IPS DF 19.7 (cell line): ENCODE data around the gene CCDC85C.

Experiments
- DNase-seq: peaks from one replicate; pipeline ENCODE4 v3.0.0-alpha.2; 2013; ENCODE audit warnings: low read depth, low spot score

CCDC85C gene

DNA sequence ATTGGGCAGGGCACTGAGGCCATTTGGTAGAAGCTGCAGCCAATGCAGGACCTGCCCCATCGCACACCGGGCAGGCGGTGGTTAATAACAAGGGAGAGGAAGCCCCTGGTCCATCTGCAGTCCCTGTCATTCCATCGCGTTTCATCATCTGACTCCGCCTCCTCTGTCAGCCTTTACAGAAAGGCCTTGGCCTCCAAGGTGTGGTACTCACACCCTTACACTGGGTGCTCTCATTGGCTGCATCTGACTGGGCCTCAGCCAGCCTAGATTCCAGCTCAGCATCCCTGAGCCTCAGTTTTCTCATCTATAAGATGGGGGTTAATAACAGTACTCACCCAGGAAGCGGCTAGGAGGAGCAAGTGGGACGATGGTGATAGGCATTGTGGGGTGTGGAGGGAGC is 26.2 kb upstream of the CCDC85C start:
- DNase-seq, result no peak

DNA sequence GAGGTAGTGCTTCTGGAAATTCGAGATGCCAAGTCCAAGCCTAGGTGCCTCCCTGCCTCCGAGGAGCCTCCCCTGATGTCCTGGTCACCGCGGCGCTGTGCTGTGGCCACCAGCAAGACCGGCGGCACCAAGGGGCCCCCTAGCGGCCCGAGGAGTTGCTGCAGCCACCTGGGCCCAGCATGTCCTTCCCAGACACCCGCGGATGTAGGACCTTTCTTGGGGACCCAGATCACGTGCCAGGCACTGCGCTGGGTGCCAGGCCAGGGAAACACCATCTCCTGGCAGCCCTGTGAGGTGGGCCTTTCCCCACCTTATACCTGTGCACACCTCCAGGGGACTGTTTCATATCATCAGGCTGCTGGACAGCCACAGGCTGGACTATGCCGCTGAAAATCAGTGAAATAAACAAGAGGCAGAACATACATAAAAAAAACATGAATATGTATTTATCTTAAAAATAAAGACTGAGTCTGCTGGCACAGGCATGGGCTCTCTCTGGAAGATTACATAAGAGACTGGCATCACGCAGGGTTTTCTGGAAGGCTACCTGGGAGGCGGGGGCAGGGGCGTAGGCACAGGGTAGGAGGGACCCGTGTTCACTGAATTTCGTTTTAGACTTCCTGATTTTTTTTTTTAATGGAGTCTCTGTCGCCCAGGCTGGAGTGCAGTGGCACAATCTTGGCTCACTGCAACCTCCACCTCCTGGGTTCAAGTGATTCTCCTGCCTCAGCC is 25.0 kb upstream of the CCDC85C start:
- DNase-seq, result peak; percentile 38

DNA sequence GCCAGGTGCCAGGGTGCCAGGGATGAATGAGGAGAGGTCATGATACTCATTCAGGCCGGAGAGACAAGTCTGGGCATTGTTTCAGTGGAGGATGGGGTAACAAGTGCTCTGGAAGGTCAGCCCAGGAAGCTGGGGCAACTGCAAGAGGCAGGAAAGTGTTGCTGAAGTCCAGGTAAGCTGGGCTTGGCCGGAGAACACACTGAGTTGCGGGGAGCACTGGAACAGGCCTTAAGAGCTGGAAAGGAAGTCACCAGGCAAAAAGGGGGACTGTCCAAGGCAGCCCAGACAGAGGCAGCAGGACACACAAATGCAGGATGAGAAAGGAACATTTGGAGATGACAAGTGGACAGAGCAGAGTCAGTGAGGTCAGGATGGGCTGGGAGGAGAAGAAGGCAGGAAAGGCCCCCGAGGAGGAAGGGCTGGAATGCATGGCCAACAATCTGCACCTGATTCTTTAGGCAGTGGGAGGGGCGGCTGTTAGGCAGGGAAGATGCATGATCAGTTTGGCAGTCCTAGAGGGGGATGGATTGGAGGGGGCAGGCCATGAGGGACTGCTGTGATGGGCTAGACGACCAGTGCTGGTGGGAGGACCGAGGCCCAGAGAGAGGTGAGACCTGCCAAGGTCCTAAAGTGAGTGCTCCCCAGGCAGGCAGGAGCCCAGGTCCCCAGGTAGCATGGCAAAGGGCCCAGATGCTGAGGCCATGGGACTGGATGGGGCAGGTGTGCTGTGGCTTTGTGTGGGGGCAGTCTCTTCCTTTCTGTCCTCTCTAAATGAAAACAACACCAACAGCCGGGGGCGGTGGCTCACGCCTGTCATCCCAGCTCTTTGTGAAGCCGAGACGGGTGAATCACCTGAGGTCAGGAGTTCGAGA is 23.7 kb upstream of the CCDC85C start:
- no peak for DNase-seq

DNA sequence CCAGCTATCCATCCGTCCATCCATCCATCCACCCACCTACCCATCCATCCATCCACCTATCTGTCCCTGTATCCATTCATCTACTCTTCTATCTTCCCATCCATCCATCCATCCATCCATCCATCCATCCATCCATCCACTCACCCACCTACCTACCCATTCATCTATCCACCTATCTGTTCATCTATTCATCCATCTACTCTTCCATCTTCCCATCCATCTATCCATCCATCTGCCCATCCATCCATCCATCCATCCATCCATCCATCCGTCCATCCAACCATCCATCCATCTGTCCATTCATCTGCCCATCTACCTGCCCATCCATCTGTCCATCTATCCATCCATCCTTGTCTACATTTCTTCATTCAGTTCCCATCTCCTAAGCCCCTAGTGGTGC is 23.1 kb upstream of the CCDC85C start:
- DNase-seq, result no peak

DNA sequence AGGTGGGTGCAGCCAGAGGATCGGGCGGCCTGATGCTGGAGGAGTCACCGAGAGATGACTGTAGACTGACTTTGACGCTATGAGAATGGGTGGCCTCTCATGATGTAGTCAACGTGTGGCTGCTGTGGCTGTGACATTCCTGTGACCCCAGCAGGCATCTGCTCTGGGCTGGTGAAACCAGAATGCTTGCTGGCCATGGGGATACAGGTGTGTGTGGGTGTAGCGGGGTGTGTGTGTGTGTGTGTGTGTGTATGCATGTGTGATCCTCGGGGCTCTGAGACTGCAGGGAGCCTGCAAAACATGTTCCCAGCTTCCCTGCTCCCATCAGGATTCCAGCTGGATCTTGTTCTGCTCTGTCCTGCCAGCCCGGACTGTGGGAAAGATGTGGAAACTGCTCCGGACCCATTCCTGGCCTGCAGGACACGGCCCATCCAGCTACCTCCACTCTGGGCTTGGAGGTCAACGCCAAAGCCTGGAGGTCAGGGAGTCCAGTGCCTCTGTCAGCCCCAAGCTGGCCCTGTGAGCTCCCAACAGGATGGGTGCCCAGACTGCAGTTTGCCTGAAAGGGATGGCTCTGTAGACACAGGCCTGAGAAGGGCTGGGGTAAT is 22.1 kb upstream of the CCDC85C start:
- DNase-seq, result no peak

DNA sequence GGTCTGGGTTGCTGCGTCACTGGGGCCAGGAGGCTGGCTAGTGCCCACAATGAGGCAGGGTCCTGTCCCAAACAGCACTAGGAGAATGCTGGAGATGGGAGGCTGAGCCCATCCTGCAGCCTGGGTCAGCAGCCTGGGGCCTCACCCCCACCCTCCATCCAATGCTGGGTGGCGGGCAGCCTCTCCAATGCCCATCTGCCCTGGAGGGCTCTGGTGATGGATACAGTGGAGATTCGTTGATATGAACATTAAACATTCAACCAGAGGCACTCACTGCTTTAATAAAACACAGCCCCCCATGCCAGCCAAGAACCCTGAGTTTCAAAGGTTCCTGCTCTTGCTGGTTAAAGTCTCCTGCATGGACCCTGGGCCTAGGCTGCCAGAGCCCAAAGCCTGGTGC is 21.5 kb upstream of the CCDC85C start:
- DNase-seq, result no peak

DNA sequence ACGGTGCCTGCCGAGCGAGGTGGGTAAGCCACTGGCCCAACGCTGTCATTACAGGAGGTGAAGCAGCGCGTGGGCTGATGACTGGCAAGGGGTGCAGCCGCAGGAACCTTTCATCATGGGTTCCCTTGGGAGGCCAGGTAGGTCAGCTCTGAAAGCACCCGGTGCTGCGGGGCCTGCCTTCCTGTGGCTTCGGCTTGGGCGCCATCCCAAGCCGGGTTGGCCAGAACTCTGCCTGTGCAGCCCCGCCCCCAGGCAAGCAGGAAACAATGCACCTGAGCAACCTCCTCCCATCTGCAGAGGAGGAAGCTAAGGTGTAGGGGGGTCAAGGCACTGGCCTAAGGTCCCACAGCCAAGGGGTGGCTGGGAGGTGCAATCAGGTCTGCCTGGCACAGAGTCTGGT is 21.0 kb upstream of the CCDC85C start:
- DNase-seq, result no peak

DNA sequence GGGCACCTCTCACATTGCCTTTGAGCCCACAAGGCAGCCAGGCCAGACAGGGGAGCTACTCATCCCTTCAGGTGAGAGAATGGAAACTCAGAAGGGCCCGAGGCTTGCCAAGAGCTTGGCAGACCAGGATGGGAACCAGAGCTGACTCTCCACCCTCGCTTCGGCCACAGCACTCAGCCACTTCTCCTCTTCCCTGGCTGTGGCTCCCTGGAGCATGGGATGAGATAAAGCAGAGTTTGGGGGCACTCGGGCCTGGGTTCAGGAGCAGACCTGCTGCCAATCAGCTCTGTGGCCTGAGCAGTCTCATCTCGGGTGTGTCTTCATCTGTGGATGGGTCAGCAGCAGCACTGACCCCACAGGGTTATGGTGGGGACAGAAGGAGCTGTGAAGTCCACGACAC is 20.0 kb upstream of the CCDC85C start:
- DNase-seq, result no peak

DNA sequence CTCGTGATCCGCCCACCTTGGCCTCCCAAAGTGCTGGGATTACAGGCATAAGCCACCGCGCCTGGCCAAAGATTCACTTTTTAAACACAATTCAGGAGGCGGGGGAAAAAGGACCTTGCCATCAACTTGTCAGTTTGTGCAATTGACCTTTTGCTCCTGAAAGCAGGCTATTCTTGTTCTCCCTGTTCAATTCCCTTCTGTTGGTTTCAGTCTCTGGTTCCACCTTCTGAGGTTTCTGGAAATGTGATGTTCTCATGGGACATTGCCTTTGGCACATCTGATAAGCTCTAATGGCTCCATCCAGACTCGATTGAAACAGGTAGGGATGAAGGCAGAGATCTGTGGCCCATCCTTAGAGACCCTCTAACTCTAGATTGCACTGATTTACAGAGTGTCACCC is 17.9 kb upstream of the CCDC85C start:
- DNase-seq, result no peak

DNA sequence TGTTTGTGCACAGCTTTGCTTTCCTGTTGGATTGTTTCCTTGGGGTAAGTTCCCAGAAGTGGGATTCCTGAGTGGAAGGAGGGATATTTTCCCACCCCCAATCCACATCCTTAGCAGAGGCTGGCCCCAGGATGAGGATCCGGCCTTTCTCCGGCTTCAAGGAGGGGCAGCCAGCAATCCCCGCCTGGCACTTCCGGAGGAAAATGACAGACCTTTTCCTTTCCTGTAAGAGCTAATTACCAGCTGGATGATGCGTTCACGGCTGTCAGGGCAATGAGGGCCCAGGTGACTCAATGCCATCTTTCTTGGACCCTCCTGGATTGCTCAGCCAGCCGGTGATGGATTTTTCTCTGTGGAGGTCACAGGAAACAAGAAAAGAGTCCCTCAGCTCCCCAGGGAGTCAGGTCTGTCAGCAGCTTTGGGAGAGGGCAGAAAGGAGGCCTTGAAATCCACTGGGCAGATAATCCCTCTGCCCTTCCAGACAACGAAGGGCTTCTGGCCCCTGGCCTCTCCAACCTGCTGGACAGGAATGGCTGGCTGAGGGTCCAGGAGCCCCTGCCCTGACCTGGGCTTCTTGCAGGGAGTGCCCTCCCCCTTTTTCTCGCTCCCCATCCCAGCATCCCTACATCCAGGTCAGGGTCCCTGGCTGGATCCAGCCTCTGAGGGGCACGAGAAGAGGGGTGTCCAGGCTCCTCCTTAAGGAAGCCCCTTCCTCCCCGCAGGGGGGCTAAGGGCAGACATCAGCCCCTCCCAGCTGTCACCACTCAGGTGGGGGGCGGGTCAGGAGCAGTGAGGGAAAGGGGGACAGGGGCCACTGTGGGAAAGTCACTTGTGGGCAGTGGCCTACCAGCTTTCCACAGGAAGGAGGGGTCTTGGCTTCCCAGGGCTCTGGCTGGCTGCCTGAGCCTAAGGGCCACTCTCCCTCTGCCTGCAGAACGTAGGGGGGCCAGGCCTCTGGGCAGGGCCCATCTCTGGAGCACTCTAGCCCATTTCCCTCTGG is 16.1 kb upstream of the CCDC85C start:
- DNase-seq, result no peak

DNA sequence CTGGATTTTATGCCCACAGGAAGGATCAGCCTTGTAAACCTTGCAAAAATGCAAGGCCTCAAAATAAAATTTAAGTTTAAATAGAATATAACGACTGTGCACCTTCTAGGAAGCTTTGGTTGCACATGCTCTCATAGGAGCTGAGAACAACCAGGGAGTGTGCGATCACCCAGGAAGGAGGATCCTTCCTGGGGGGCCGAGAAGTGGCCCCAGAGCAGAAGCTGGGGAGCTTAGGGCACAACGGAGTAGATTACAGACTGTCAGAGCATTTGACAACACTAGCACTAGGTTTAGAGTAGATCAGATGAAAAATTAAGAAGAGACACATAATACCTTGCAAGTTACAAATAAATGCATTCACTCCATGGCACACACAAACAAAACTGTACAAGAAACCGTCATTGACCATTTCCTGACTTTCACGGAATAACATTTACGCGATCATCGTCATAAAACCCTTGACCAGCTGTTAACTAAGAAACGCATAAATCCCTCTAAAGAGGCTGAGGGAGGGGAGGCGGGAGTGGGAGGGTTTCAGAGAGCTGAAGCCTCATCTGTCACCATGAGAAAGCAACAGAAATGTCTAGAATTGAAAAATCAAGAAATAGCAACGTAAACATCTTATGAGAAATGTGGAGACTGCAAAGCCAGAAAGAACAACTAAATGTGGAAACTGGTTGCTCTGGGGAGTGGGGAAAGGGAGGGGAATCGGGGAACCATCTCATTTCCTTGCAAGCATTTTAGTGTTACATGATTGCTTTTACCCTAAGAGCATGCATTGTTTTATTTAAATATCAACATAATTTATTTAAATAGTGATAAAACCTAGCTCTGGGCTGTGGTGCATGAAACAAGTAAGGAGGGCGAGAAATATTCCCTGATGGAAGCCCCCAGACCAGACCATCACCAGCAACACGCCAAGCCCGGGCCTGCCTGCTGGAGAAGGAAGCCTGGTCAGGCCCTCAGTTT is 13.1 kb upstream of the CCDC85C start:
- no peak for DNase-seq

DNA sequence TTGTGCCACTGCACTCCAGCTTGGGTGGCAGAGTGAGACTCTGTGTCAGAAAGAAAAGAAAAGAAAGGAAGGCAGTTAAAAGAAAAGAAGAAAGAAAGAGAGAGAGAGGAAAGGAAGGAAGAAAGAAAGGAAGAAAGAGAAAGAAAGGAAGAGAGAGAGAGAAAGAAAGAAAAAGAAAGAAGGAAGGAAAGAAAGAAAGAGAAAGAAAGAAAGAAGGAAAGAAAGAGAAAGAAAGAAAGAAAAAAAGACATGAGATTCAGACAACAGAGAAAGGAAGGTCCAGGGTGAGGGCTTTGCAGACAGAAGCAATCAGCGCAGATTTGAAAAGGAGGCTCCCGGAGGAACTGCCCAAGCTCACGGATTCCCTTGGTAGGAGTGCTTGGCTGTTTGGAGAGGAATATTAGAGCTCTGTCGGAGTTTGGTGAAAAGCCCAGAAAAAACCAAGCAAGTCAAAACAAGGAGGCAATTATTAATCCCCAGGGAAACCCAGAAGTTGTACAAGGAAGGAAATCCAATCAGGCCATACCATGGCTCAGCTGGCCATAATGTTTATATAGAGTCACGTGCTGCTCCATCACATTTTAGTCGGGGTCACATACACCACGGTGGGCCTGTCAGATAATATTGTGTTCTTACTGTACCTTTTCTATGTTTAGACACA is 11.6 kb upstream of the CCDC85C start:
- DNase-seq, result no peak

DNA sequence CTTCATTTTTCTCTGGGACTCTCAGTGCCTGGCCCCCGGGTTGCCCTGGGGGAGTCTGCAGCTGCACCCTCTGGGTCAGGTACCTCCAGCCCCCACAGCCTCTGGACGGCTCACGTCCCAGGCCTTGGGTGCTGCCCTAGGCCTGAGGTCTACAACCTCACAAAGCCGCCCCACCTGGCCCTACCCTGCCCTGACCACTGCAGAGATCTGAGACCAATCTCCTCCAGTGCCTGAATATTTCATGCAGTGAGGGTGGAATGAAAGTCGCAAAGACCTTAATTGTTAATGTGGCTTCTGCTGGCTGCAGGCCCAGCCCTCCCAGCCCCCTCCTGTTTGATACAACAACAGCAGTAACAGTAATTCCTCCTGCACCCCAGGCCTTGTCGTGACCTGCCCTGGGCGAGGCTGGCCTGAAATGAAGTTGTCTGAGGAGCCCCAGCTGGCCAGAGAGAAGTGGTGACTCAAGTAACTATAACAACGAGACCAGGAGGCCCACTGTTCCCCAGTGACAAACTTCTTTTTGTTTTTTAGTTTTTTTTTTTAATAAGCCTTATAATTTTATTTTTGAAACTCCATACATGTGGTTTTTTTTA is 8.8 kb upstream of the CCDC85C start:
- DNase-seq, result no peak

DNA sequence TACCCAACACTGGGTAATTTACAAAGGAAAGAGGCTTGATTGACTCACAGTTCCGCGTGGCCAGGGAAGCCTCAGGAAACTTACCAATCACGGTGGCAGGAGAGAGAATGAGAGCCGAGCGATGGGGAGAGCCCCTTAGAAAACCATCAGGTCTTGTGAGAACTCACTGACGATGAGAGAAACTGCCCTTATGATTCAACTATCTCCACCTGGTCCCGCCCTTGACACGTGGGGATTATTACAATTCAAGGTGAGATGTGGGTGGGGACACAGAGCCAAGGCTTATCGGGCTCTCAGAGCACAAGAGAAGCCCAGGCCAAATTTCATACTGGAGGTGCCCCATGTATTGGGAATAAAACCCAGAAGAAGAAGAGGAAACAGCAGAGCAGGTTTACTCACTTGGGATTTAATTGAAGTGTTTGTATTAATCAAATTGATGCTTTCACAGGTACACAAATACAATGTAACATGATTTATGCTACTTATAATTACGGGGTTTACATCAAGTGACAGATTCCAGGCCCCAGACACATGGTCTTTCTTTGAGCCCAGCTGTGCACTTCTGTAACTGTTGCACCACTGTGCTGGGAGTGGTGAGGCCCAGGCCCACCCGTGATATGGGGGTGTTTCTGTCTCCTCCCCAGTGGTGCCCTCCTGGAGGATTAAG is 8.2 kb upstream of the CCDC85C start:
- no peak for DNase-seq

DNA sequence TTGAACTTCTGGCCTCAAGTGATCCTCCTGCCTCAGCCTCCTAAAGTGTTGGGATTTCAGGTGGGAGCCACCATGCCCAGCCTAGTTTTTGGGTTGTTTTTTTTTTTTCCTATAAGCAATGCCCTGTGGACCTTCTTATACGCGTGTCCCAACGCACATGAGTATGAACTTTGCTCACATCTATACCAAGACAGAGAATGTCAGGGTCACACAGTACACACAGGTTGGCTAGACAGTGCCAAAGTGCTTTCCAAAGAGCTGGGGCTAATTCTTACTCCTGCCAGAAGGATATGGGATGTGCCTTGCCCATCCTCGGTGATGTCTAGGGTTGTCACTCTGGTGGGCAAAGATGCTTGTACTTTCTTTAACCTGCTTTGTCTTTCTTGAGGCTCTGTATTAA is 7.6 kb upstream of the CCDC85C start:
- no peak for DNase-seq

DNA sequence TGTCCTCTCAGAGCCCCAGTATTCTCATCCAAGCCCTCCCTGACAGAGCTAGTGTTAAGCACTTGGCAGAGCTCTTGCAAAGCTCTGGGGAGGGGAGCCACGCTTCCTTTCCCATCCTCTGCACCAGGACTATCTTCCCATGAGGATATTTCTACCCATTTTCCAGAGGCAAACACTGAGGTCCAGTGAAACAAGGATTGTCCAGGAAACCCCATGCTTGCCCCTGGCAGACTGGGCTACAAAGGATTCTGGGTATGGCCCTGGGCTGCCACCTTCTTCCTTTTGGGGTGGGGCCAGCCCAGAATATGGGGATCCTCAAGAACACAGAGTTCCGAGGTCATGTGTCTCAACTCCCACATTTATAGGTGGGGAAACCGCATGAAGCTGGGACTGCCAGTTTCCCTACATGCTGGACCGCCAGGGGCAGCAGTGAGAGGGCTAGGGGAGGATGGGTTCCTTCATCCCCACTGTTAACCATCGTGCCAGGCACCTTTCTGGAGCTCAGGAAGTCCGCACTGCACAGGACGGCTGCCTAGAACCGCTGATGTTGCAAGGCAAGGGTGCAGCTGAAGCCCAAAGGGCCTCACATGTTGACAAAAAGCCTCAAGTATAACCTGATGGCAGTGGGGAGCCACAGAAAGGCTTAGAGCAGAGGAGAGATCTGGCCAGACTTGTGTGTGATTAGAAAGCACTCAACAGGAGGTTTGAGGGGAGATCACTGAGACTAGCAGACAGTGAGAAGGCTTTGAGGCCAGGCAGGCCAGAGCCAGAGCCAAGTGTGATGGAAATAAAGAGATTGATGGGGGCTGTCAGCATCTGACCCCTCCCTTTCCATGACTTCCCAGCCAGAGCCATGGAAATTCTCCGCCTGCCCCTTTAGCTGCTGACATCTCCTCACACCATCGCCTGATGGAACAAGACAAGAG is 5.5 kb upstream of the CCDC85C start:
- DNase-seq, result no peak

DNA sequence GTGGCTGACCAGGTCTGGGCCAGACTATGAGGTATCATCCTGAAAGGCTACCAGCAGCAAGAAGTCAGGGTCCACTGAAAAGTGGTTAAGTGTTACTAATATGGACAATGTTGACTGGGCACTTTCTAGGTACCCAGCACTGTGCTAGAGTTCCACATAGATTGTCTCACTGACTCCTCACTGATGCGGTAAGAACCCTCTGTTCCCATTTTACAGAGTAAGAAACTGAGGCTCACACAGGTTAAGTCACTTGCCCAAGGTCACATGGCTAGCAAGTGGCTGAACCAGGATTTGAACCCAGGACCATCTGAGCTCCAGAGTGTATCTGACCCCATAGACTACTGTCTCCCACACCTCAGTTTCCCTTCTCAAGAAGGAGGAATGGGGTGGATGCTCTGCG is 4.6 kb upstream of the CCDC85C start:
- DNase-seq, result no peak

DNA sequence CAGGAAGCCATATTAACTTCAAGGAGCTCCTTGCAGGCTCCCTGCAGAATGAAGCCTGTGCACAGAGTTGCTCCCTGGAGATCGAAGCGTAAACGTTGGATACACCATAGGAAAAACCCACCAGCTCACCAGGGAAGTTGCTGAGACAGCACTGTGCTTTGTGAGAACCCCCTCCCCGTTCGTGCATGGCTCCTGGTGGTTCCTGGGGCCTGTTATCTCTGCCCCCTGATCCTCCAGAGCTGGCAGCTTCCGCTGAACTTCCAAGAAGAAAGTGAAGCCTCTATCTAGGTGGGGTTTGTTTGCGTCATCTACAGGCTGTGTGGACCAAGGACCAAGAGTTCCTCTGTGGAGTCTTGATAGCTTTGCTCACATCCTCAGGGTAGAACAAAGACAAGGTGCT is 2.4 kb upstream of the CCDC85C start:
- no peak for DNase-seq
